Mammary epithelial cell (primary cell): ENCODE measurements around the gene CCR9.

Experiments used
- CTCF ChIP-seq, 2 donors: IDR thresholded peaks in 1 of 2; conservative IDR thresholded peaks in 1 of 2; 2 replicates each; pipeline ENCODE4 v1.5.1; 2011 to 2012; ENCODE audit warnings: inconsistent platforms in 2 of 2, low read length in 2 of 2, mild to moderate bottlenecking in 2 of 2, control low read depth in 1 of 2, low read depth in 1 of 2; ENCODE audit not compliant: insufficient read depth in 1 of 2; ENCODE audit errors: extremely low read depth in 1 of 2
- EZH2 ChIP-seq: IDR thresholded peaks from 2 replicates; pipeline ENCODE4 v1.6.1; 2012; ENCODE audit warnings: low read length, inconsistent platforms, borderline replicate concordance

GRCh38 chr3:45860481-45860880 is 25.9 kb upstream of the CCR9 start:
- TF ChIP-seq CTCF (conservative IDR thresholded peaks at IDR 0.05 in 1 of 2, IDR thresholded peaks at IDR 0.05 in 1 of 2; ENCODE audit: extremely low read depth in 1 of 2, insufficient read depth in 1 of 2, low read depth in 1 of 2, low read length in 2 of 2): no peak
- no peak for TF ChIP-seq EZH2
